Parathyroid adenoma (tissue), 2 donors: ENCODE data around the gene IL12A.

Experiments
- H2AFZ ChIP-seq: fragments of 300-600 bp; sonication (generic); one replicate; pipeline ENCODE4 v1.7.0; 2017; ENCODE audit warnings: antibody characterized with exemption, mild to moderate bottlenecking
- H3K27ac ChIP-seq: fragments of 300-600 bp; sonication (generic); one replicate; pipeline ENCODE4 v1.7.0; 2017
- H3K27me3 ChIP-seq: fragments of 300-600 bp; sonication (generic); one replicate; pipeline ENCODE4 v1.7.0; 2017; ENCODE audit warnings: low read length; ENCODE audit not compliant: control insufficient read depth, insufficient read depth
- H3K36me3 ChIP-seq: fragments of 300-600 bp; sonication (generic); one replicate; pipeline ENCODE4 v1.7.0; 2017; ENCODE audit warnings: low read length; ENCODE audit not compliant: control insufficient read depth, insufficient read depth
- H3K4me1 ChIP-seq: fragments of 300-600 bp; sonication (generic); one replicate; pipeline ENCODE4 v1.7.0; 2017; ENCODE audit warnings: control low read depth
- H3K4me2 ChIP-seq: fragments of 300-600 bp; sonication (generic); one replicate; pipeline ENCODE4 v1.7.0; 2017; ENCODE audit warnings: low read length
- H3K4me3 ChIP-seq: fragments of 300-600 bp; sonication (generic); one replicate; pipeline ENCODE4 v1.7.0; 2017; ENCODE audit warnings: low read depth, low read length
- H3K79me2 ChIP-seq: fragments of 300-600 bp; sonication (generic); one replicate; pipeline ENCODE4 v1.7.0; 2017; ENCODE audit warnings: control low read depth
- H3K9ac ChIP-seq: fragments of 300-600 bp; sonication (generic); one replicate; pipeline ENCODE4 v1.7.0; 2017; ENCODE audit warnings: mild to moderate bottlenecking
- H3K9me3 ChIP-seq: fragments of 300-600 bp; sonication (generic); one replicate; pipeline ENCODE4 v1.7.0; 2017; ENCODE audit warnings: low read length; ENCODE audit not compliant: control insufficient read depth
- TF ChIP-seq, protein P1 (sequence below): fragments of 300-600 bp; sonication (generic); IDR thresholded peaks from one replicate; pipeline ENCODE4 v1.7.0; 2017; ENCODE audit warnings: antibody characterized with exemption, mild to moderate bottlenecking
- donor health status: primary hyperparathyroidism.

The IL12A gene

DNA sequence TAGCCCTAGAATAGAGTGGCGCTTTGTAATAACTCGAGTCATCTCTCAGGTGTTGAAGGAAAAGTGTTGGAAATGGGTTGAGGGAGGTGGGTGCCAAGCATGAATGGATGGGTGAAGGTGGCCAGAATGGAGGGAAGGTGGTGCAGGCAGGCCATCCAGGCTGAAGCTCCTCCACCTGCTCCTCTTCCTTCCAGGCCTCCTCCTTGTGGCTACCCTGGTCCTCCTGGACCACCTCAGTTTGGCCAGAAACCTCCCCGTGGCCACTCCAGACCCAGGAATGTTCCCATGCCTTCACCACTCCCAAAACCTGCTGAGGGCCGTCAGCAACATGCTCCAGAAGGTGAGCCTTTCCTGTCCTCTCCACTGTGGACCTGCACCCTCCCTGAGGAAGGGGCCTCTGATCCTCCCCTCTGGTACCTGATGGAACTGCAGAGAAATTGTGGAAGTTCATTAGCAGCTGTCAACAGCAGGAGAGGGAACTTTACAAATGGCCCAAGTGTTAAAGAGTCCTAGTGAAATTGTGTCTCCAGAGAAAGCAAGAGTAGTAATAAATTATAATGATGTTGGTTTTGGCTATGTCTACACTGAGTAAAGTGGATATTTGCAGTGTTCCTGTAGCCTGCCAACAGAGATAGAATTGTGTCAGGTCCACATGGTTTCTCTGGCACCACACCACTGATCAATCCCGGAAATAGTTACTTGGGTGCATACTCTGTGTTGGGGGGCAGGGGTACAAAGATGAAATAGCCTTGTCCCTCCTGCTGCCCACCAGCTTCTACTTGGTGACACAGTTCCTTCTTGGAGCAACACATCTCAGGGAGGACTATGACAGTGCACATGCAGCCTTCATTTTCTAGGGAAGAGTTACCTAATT is 1.6 kb downstream of the IL12A start:
- Histone ChIP-seq H3K27me3 (no peaks in the 10 kb centered on the region), H2AFZ (no peak overlapping the region), H3K4me1 (no peaks in the 10 kb centered on the region), H3K27ac (no peak overlapping the region), H3K4me3 (no peak overlapping the region), H3K9ac (no peak overlapping the region), H3K9me3 (no peaks in the 10 kb centered on the region), H3K4me2 (no peak overlapping the region), H3K79me2 (no peaks in the 10 kb centered on the region), H3K36me3 (no peaks in the 10 kb centered on the region)
- TF ChIP-seq, protein P1, sequence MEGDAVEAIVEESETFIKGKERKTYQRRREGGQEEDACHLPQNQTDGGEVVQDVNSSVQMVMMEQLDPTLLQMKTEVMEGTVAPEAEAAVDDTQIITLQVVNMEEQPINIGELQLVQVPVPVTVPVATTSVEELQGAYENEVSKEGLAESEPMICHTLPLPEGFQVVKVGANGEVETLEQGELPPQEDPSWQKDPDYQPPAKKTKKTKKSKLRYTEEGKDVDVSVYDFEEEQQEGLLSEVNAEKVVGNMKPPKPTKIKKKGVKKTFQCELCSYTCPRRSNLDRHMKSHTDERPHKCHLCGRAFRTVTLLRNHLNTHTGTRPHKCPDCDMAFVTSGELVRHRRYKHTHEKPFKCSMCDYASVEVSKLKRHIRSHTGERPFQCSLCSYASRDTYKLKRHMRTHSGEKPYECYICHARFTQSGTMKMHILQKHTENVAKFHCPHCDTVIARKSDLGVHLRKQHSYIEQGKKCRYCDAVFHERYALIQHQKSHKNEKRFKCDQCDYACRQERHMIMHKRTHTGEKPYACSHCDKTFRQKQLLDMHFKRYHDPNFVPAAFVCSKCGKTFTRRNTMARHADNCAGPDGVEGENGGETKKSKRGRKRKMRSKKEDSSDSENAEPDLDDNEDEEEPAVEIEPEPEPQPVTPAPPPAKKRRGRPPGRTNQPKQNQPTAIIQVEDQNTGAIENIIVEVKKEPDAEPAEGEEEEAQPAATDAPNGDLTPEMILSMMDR: no peak

DNA sequence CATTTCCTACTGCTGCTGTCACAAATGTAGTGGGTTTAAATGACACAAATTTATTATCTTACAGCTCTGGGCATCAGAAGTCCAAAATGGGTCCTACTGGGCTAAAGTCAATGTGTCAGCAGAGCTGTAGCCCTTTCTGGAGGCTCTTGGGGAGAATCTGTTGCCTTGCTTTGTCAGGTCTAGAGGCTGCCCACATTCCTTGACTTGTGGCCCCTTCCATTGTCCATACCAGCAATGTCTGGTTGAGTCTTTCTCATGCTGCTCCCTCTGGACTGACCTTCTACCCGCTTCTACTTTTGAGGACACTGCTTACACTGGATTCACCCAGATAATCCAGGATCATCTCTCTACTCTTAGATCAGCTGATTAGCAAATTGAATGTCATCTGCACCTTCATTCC is 3.0 kb downstream of the IL12A start:
- Histone ChIP-seq H3K4me2 (no peak overlapping the region), H3K4me3 (no peak overlapping the region), H3K9ac (no peak overlapping the region), H2AFZ (no peak overlapping the region), H3K27me3 (no peaks in the 10 kb centered on the region), H3K27ac (no peak overlapping the region), H3K4me1 (no peaks in the 10 kb centered on the region), H3K79me2 (no peaks in the 10 kb centered on the region), H3K36me3 (no peaks in the 10 kb centered on the region), H3K9me3 (no peaks in the 10 kb centered on the region)
- TF ChIP-seq, protein P1: no peak

DNA sequence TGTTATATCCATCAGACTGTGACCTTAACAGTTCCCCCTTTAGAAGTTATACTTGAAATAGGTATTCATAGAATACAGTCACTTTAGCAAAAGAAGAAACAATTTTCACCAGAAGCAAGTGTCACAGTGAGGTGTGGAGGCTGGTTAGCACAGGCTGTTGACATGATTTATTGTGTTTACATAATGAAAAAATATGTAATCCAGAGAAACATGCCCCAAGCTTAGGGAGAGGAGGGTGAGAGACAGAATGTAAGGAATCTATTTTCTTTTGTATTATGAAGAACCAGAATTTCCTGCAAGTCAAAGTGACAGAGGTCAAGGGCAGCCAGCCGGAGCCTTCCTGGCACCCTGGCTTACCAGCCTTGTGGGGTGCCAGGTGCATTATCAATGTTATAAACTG is 4.0 kb downstream of the IL12A start:
- Histone ChIP-seq H3K36me3 (no peaks in the 10 kb centered on the region), H2AFZ (no peak overlapping the region), H3K4me3 (no peak overlapping the region), H3K9me3 (no peaks in the 10 kb centered on the region), H3K27me3 (no peaks in the 10 kb centered on the region), H3K4me1 (no peaks in the 10 kb centered on the region), H3K79me2 (no peaks in the 10 kb centered on the region), H3K9ac (no peak overlapping the region), H3K4me2 (no peak overlapping the region), H3K27ac (no peak overlapping the region)
- TF ChIP-seq, protein P1: no peak

DNA sequence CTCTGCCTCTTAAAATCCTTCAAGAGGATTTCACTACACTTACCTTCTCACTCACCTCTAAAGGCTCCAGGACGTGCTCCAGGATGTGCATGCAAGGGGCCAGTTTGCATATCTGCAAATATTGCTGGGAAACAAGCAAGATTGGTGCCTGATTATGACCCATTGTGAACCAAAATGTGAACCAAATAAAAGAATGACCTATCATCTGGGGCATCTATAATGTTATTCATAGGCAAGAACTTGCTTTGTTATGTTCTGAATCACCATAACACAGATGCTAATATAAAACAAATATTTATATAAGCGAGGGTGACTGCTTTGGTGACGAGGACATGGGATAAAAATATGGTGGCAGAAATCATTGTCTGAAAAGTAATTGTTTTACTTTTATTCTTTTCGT is 5.5 kb downstream of the IL12A start:
- Histone ChIP-seq H3K27ac (no peak overlapping the region), H3K4me1 (no peaks in the 10 kb centered on the region), H3K79me2 (no peaks in the 10 kb centered on the region), H3K36me3 (no peaks in the 10 kb centered on the region), H3K9me3 (no peaks in the 10 kb centered on the region), H3K9ac (no peak overlapping the region), H3K4me2 (no peak overlapping the region), H2AFZ (no peak overlapping the region), H3K27me3 (no peaks in the 10 kb centered on the region), H3K4me3 (no peak overlapping the region)
- TF ChIP-seq, protein P1: no peak

DNA sequence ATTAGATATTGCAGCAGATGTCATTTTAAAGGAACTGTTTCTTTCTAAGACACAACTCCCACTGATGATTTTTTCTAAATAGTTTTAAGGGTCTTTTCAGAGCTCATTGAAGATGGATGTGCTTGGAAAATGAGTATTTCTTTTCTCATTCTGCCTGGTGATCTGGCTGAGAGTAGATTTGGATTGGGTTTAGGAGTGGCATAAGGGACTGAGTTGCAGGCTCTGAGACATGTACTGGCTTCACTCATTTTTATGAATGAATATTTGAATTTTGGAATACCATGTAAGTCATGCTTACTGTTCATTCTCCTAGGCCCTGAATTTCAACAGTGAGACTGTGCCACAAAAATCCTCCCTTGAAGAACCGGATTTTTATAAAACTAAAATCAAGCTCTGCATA is 6.5 kb downstream of the IL12A start:
- H3K79me2 ChIP-seq: no peaks in the 10 kb centered on the region

More for the DNA sequence above, 6.5 kb downstream of the IL12A start:
- H3K36me3 ChIP-seq: no peaks in the 10 kb centered on the region
- no peak overlapping the region for H2AFZ ChIP-seq
- H3K27ac ChIP-seq: no peak overlapping the region
- no peak overlapping the region for H3K9ac ChIP-seq
- H3K4me3 ChIP-seq: no peak overlapping the region
- TF ChIP-seq, protein P1: no peak
- no peaks in the 10 kb centered on the region for H3K9me3 ChIP-seq
- H3K4me1 ChIP-seq: no peaks in the 10 kb centered on the region
- H3K27me3 ChIP-seq: no peaks in the 10 kb centered on the region
- no peak overlapping the region for H3K4me2 ChIP-seq
